Measurements from ENCODE around the gene RPLP1.

- no peak for TF ChIP-seq POLR2A (IDR thresholded peaks at IDR 0.05)
- no peak for TF ChIP-seq CTCF (IDR thresholded peaks at IDR 0.05)
Observed at GRCh38 chr15:69489073-69489571, 36.5 kb downstream of the RPLP1 start.
